K562 (cell line): ENCODE data around the gene DNAJB6. TPM values are rescaled to one million over a fixed set of nuclear protein-coding genes. Genes with fewer than 3 reads are reported as not detected.

Experiments
- ATAC-seq: fragments of 200-7000 bp; cut with Tn5 transposase; 3 replicates; pipeline ENCODE4 v1.9.1; 2020; ENCODE audit warnings: moderate library complexity
- BruUV-seq: library from RNA; stranded (reverse); fragments of 400-500 nt; replicated peaks from 2 replicates; lab custom pipeline; 2021; lab: Mats Ljungman, UMichigan
- CTCF ChIA-PET: fragments of 300-600 bp; formaldehyde crosslinking; extraction: SDS; loops from one replicate; lab custom pipeline; 2021; ENCODE audit warnings: low intra/inter-chr PET ratio; lab: Yijun Ruan, JAX
- POLR2A ChIA-PET: fragments of 300-600, 350-650 bp; sonication (Branson Sonifier 250); formaldehyde crosslinking; extraction: SDS; loops from one replicate; lab custom pipeline; 2021; ENCODE audit warnings: antibody characterized with exemption, inconsistent platforms; lab: Yijun Ruan, JAX
- DNase-seq, 4 experiments: peaks; one replicate each; pipeline versions ENCODE4 v3.0.0 to v3.0.0-alpha.2; 2011 to 2018; ENCODE audit warnings: low spot score in 3 of 4, mixed read lengths in 3 of 4; ENCODE audit errors: extremely low read depth in 1 of 4
- FAIRE-seq: peaks from 2 replicates; lab custom pipeline; 2011; peaks lifted over from hg19 to GRCh38; lab: Jason Lieb, UNC
- H2AFZ ChIP-seq: 2 replicates; pipeline ENCODE4 v1.6.0; 2011; ENCODE audit warnings: low read depth, low read length, control low read depth, inconsistent platforms
- H3K27ac ChIP-seq: fragments of 200-600 bp; 3 replicates; pipeline ENCODE4 v1.8.0; 2011; ENCODE audit warnings: low read depth, mild to moderate bottlenecking, control low read depth, inconsistent platforms, low read length, moderate library complexity, mixed read lengths; ENCODE audit errors: extremely low read depth
- H3K27me3 ChIP-seq, 2 experiments: fragments of 300-600 bp in 1 of 2; 2 replicates in 1 of 2; 3 replicates in 1 of 2; pipeline versions ENCODE4 v1.6.0 to v1.8.0; 2011; ENCODE audit warnings: inconsistent platforms in 2 of 2, low read length in 2 of 2, mild to moderate bottlenecking in 1 of 2, mixed read lengths in 1 of 2, moderate library complexity in 1 of 2; ENCODE audit not compliant: control insufficient read depth in 2 of 2, insufficient read depth in 2 of 2
- H3K36me3 ChIP-seq: fragments of 300-600 bp; 3 replicates; pipeline ENCODE4 v1.8.0; 2011; ENCODE audit warnings: mild to moderate bottlenecking, low read length, inconsistent platforms; ENCODE audit not compliant: control insufficient read depth, insufficient read depth
- H3K4me1 ChIP-seq, 2 experiments: fragments of 200-600 bp in 1 of 2; replicated peaks in 1 of 2; 2 replicates in 1 of 2; 3 replicates in 1 of 2; pipeline versions ENCODE4 v1.5.1 to v1.8.0; 2011; ENCODE audit warnings: inconsistent platforms in 2 of 2, low read length in 2 of 2, mild to moderate bottlenecking in 1 of 2, mixed read lengths in 1 of 2, moderate library complexity in 1 of 2; ENCODE audit not compliant: control insufficient read depth in 2 of 2, insufficient read depth in 2 of 2
- H3K4me2 ChIP-seq: 2 replicates; pipeline ENCODE4 v1.6.1; 2011; ENCODE audit warnings: low read length, control low read depth, inconsistent platforms, mixed read lengths; ENCODE audit not compliant: insufficient read depth
- H3K4me3 ChIP-seq: fragments of 200-600 bp; sonication (generic), shearing (Covaris generic); 2 replicates; pipeline ENCODE4 v1.5.1; 2016; ENCODE audit warnings: control low read depth, inconsistent platforms
- H3K79me2 ChIP-seq: fragments of 200-600 bp; 3 replicates; pipeline ENCODE4 v1.8.0; 2011; ENCODE audit warnings: low read length, inconsistent platforms; ENCODE audit not compliant: control insufficient read depth, insufficient read depth
- H3K9ac ChIP-seq, 2 experiments: 2 replicates each; pipeline versions ENCODE4 v1.6.0 to v1.6.1; 2011; ENCODE audit warnings: low read depth in 2 of 2, low read length in 2 of 2, control low read depth in 1 of 2, inconsistent platforms in 1 of 2, mild to moderate bottlenecking in 1 of 2, mixed read lengths in 1 of 2; ENCODE audit not compliant: insufficient read depth in 1 of 2
- H3K9me1 ChIP-seq: one replicate; pipeline ENCODE4 v1.6.0; 2011; ENCODE audit warnings: inconsistent platforms, mild to moderate bottlenecking, low read length, moderate library complexity; ENCODE audit not compliant: control insufficient read depth, insufficient read depth
- H3K9me3 ChIP-seq: replicated peaks from 2 replicates; pipeline ENCODE4 v1.5.1; 2011; ENCODE audit warnings: low read depth, low read length, inconsistent platforms; ENCODE audit not compliant: control insufficient read depth, insufficient read depth
- H4K20me1 ChIP-seq: replicated peaks from 2 replicates; pipeline ENCODE4 v1.6.1; 2011; ENCODE audit warnings: low read length, inconsistent platforms, mixed read lengths; ENCODE audit not compliant: control insufficient read depth, insufficient read depth
- ETS2 ChIP-seq: IDR thresholded peaks from 2 replicates; pipeline ENCODE4 v1.6.1; 2016; ENCODE audit warnings: borderline replicate concordance, missing genetic modification characterization, mild to moderate bottlenecking, moderate library complexity, missing compliant biosample characterization; ENCODE audit not compliant: poor library complexity, severe bottlenecking
- HDAC8 ChIP-seq: fragments of 450-650 bp; IDR thresholded peaks from 2 replicates; pipeline ENCODE4 v1.6.1; 2016; ENCODE audit warnings: mild to moderate bottlenecking, missing genetic modification characterization, moderate library complexity, missing compliant biosample characterization
- KLF13 ChIP-seq: fragments of 450-650 bp; IDR thresholded peaks from 2 replicates; pipeline ENCODE4 v1.6.1; 2016; ENCODE audit warnings: missing genetic modification characterization, low read depth, mild to moderate bottlenecking, missing compliant biosample characterization, moderate library complexity, borderline replicate concordance
- SMAD4 ChIP-seq: fragments of 250-450 bp; sonication (Bioruptor Pico); conservative IDR thresholded peaks from 2 replicates; pipeline ENCODE4 v1.8.0; 2021; ENCODE audit warnings: inconsistent platforms, mild to moderate bottlenecking, moderate library complexity
- YBX1 ChIP-seq: fragments of 450-650 bp; IDR thresholded peaks from 2 replicates; pipeline ENCODE4 v1.7.1; 2016; ENCODE audit warnings: mild to moderate bottlenecking
- ZNF583 ChIP-seq: fragments of 250-450 bp; sonication (Bioruptor Pico); IDR thresholded peaks from 2 replicates; pipeline ENCODE4 v1.4.0; 2020
- WGBS: fragments of 100-300 bp; shearing (Covaris generic); methylation state at CpG from one replicate; pipeline ENCODE4 v1.1.6; 2016; ENCODE audit warnings: low coverage, mixed read lengths; ENCODE audit not compliant: insufficient coverage; ENCODE audit errors: missing lambda C conversion rate; 5-methylcytosine and 5-hydroxymethylcytosine counted together
- in situ Hi-C: fragments of 300-500 bp; cut with MboI; formaldehyde crosslinking; loops from 4 replicates; pipeline ENCODE4 v1.15.0; 2018; ENCODE audit warnings: inconsistent platforms, mixed read lengths
- intact Hi-C: fragments of 100-400 bp; cut with micrococcal nuclease; formaldehyde crosslinking; loops from 2 replicates; pipeline ENCODE4 v1.14.2; 2022
- polyA plus RNA-seq, 8 experiments: library from polyadenylated mRNA; depleted of rRNA in 4 of 8; stranded (reverse) in 5 of 8; unstranded in 3 of 8; fragments of >200 nt; fragmentation: Nextera tagmentation in 2 of 8; fragmentation: Illumina TruSeq in 1 of 8; extraction: Ambion mirVana in 2 of 8; extraction: Trizol in 1 of 8; gene quantifications; 2 replicates each; pipeline versions ENCODE4 v1.2.1 to v1.2.3, GENCODE V29; 2011 to 2014; ENCODE audit warnings: inconsistent platforms in 1 of 8, missing spikeins in 1 of 8
- total RNA-seq, 7 experiments: library from RNA; depleted of rRNA in 6 of 7; stranded (reverse); fragments of >200 nt in 6 of 7; fragmentation: Illumina TruSeq in 2 of 7; extraction: Trizol in 2 of 7; gene quantifications; 2 replicates each; pipeline versions ENCODE4 v1.2.1 to v1.2.3, GENCODE V29; 2011 to 2021; ENCODE audit warnings: low replicate concordance in 1 of 7
- TF ChIP-seq, protein P1 (sequence below), 2 experiments: fragments of 250-450 bp in 1 of 2; fragments of 450-650 bp in 1 of 2; sonication (Bioruptor Pico) in 1 of 2; IDR thresholded peaks; 2 replicates each; pipeline versions ENCODE4 v1.6.1 to v1.8.0; 2016 to 2021; ENCODE audit warnings: mild to moderate bottlenecking in 2 of 2, moderate library complexity in 2 of 2, missing compliant biosample characterization in 1 of 2, missing genetic modification characterization in 1 of 2
- TF ChIP-seq, protein P2 (sequence below): fragments of 250-450 bp; sonication (Bioruptor Pico); IDR thresholded peaks from 2 replicates; pipeline ENCODE4 v1.4.0; 2020
- TF ChIP-seq, protein P3 (sequence below): fragments of 450-650 bp; IDR thresholded peaks from 2 replicates; pipeline ENCODE4 v1.6.1; 2017; ENCODE audit warnings: antibody characterized with exemption, mild to moderate bottlenecking

DNAJB6 gene
- total and polyA plus RNA-seq, 9 of the 15 experiments (the other 6 are each of a cell fraction or from before 2014, with no cell fraction given): 84.5 to 158 (median 135) TPM

DNA sequence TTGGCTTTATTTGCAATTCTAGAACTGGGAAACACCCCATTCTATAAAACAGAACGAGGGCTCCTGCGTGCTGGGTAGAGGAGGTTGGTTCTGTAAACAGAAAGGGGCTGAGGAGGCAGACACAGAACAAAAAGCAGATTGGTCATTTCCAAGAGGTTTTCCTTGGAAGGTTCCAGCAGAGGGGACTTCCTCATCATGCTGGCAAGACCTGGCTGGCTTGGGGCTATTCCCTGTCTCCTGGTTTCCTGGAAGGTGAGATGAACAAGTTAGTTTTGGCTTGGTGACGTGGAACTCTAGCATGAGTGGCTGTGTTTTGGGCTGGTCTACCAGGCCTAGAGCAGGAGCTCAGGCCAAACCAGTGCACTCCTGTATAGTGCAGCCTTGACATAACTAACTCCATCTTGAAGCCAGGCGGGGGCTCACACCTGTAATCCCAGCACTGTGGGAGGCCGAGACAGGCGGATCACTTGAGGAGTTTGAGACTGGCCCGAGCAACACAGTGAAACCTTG, 26.1 kb upstream of the DNAJB6 start:
- H3K4me2 ChIP-seq: no peak overlapping the region
- TF ChIP-seq HDAC8 (tag) (peak; percentile 92), ZNF583 (CRISPR knock-in tag) (0 out of 2 replicates have a peak, but pooled peaks have one; percentile 11), YBX1 (no peak), KLF13 (tag) (peak; percentile 77), SMAD4 (CRISPR knock-in tag) (0 out of 2 replicates have a peak, but pooled peaks have one; percentile 57), ETS2 (tag) (peak; percentile 40)
- TF ChIP-seq, protein P1, sequence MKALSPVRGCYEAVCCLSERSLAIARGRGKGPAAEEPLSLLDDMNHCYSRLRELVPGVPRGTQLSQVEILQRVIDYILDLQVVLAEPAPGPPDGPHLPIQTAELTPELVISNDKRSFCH (CRISPR knock-in tag; IDR thresholded peaks at IDR 0.05): no peak; the same call in 1 of the 2 replicates
- TF ChIP-seq, protein P1 (tag; IDR thresholded peaks at IDR 0.05): peak; percentile 94
- TF ChIP-seq, protein P2, sequence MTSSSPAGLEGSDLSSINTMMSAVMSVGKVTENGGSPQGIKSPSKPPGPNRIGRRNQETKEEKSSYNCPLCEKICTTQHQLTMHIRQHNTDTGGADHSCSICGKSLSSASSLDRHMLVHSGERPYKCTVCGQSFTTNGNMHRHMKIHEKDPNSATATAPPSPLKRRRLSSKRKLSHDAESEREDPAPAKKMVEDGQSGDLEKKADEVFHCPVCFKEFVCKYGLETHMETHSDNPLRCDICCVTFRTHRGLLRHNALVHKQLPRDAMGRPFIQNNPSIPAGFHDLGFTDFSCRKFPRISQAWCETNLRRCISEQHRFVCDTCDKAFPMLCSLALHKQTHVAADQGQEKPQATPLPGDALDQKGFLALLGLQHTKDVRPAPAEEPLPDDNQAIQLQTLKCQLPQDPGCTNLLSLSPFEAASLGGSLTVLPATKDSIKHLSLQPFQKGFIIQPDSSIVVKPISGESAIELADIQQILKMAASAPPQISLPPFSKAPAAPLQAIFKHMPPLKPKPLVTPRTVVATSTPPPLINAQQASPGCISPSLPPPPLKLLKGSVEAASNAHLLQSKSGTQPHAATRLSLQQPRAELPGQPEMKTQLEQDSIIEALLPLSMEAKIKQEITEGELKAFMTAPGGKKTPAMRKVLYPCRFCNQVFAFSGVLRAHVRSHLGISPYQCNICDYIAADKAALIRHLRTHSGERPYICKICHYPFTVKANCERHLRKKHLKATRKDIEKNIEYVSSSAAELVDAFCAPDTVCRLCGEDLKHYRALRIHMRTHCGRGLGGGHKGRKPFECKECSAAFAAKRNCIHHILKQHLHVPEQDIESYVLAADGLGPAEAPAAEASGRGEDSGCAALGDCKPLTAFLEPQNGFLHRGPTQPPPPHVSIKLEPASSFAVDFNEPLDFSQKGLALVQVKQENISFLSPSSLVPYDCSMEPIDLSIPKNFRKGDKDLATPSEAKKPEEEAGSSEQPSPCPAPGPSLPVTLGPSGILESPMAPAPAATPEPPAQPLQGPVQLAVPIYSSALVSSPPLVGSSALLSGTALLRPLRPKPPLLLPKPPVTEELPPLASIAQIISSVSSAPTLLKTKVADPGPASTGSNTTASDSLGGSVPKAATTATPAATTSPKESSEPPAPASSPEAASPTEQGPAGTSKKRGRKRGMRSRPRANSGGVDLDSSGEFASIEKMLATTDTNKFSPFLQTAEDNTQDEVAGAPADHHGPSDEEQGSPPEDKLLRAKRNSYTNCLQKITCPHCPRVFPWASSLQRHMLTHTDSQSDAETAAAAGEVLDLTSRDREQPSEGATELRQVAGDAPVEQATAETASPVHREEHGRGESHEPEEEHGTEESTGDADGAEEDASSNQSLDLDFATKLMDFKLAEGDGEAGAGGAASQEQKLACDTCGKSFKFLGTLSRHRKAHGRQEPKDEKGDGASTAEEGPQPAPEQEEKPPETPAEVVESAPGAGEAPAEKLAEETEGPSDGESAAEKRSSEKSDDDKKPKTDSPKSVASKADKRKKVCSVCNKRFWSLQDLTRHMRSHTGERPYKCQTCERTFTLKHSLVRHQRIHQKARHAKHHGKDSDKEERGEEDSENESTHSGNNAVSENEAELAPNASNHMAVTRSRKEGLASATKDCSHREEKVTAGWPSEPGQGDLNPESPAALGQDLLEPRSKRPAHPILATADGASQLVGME (CRISPR knock-in tag): no peak
- TF ChIP-seq, protein P3, sequence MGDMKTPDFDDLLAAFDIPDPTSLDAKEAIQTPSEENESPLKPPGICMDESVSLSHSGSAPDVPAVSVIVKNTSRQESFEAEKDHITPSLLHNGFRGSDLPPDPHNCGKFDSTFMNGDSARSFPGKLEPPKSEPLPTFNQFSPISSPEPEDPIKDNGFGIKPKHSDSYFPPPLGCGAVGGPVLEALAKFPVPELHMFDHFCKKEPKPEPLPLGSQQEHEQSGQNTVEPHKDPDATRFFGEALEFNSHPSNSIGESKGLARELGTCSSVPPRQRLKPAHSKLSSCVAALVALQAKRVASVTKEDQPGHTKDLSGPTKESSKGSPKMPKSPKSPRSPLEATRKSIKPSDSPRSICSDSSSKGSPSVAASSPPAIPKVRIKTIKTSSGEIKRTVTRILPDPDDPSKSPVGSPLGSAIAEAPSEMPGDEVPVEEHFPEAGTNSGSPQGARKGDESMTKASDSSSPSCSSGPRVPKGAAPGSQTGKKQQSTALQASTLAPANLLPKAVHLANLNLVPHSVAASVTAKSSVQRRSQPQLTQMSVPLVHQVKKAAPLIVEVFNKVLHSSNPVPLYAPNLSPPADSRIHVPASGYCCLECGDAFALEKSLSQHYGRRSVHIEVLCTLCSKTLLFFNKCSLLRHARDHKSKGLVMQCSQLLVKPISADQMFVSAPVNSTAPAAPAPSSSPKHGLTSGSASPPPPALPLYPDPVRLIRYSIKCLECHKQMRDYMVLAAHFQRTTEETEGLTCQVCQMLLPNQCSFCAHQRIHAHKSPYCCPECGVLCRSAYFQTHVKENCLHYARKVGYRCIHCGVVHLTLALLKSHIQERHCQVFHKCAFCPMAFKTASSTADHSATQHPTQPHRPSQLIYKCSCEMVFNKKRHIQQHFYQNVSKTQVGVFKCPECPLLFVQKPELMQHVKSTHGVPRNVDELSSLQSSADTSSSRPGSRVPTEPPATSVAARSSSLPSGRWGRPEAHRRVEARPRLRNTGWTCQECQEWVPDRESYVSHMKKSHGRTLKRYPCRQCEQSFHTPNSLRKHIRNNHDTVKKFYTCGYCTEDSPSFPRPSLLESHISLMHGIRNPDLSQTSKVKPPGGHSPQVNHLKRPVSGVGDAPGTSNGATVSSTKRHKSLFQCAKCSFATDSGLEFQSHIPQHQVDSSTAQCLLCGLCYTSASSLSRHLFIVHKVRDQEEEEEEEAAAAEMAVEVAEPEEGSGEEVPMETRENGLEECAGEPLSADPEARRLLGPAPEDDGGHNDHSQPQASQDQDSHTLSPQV: peak; percentile 96

More for the DNA sequence above, 26.1 kb upstream of the DNAJB6 start:
- Histone ChIP-seq H3K9me3 (no peaks in the 10 kb centered on the region), H3K9ac (no peak overlapping the region), H3K36me3 (no peaks in the 10 kb centered on the region), H2AFZ (peak overlapping the region; percentile 52; the same call in 1 of the 2 replicates), H3K79me2 (no peaks in the 10 kb centered on the region), H3K9me1 (no peaks in the 10 kb centered on the region), H3K4me3 (no peak overlapping the region), H3K27ac (no peak overlapping the region), H3K27me3 (no peaks in the 10 kb centered on the region; a peak in 1 of 5 replicates), H3K4me1 (peaks cover 8 to 16% of the 10 kb centered on the region in 2 experiments; a peak in 4 of 5 replicates), H4K20me1 (no peaks in the 10 kb centered on the region)
- intact Hi-C loops: no loop called here
- 65% methylated on average over 7 of the region's 7 CpGs for WGBS
- POLR2A ChIA-PET: no interaction called here
- peak; percentile 60 for FAIRE-seq
- no peak for DNase-seq
- no peak for ATAC-seq
- no TSS peak for BruUV-seq
- CTCF ChIA-PET: no interaction called here
- in situ Hi-C loops: no loop called here
